ENCODE data around the gene CYTH4. TPM values are rescaled to one million over a fixed set of nuclear protein-coding genes. Genes with fewer than 3 reads are reported as not detected.

The CYTH4 gene
- total and polyA plus RNA-seq, 2 of the 13 experiments (the other 11 are each of a cell fraction or from before 2014, with no cell fraction given), result not detected

GRCh38 chr22:37260155-37260795, 22.0 kb upstream of the CYTH4 start:
- Histone ChIP-seq H3K27ac (ENCODE audit: extremely low read length, insufficient read depth, low read length) (no peak overlapping the region), H3K4me3 (replicated peaks in 1 of 3; ENCODE audit: insufficient read depth in 1 of 3, low read depth in 2 of 3, low read length in 3 of 3) (no peak overlapping the region), H3K4me1 (ENCODE audit: insufficient read depth, low read length) (no peaks in the 10 kb centered on the region), H2AFZ (ENCODE audit: low read length) (no peak overlapping the region), H3K27me3 (ENCODE audit: control insufficient read depth in 1 of 2, insufficient read depth in 2 of 2, low read length in 2 of 2) (peaks cover 0 to 19% of the 10 kb centered on the region in 2 experiments; a peak in 3 of 5 replicates), H4K20me1 (ENCODE audit: insufficient read depth, low read length) (no peaks in the 10 kb centered on the region), H3K36me3 (replicated peaks in 1 of 2; ENCODE audit: control insufficient read depth in 1 of 2, insufficient read depth in 2 of 2, low read length in 2 of 2) (no peaks in the 10 kb centered on the region), H3K9me3 (ENCODE audit: low read length) (peaks cover 9% of the 10 kb centered on the region), H3K79me2 (ENCODE audit: insufficient read depth, low read length) (no peaks in the 10 kb centered on the region), H3K4me2 (ENCODE audit: low read depth, low read length) (no peak overlapping the region), H3K9ac (ENCODE audit: insufficient read depth, low read depth, low read length) (no peak overlapping the region)
- 54% methylated on average over 11 of the region's 15 CpGs for WGBS (ENCODE audit: low lambda C conversion rate)
- ATAC-seq (no peak), FAIRE-seq (no peak), DNase-seq (ENCODE audit: low spot score) (no peak)
- in situ Hi-C loops (cut with HindIII; ENCODE audit: extremely low pct_ligation_motif_present, low pct_unique_long_range_greater_than_20kb) (no loop called here), intact Hi-C loops (cut with micrococcal nuclease; ENCODE audit: unreplicated experiment) (loop anchor here (5.0 kb wide), 1 partner anchor 58 kb away; no protein-coding TSS in a partner anchor)
- TF ChIP-seq ZNF616 (CRISPR knock-in tag; IDR thresholded peaks at IDR 0.05; ENCODE audit: low read depth) (no peak), MEIS1 (CRISPR knock-in tag; IDR thresholded peaks at IDR 0.05; ENCODE audit: borderline replicate concordance) (no peak), ZNF331 (CRISPR knock-in tag; IDR thresholded peaks at IDR 0.05) (no peak), SMAD3 (CRISPR knock-in tag; IDR thresholded peaks at IDR 0.05) (no peak), NFIC (IDR thresholded peaks at IDR 0.05; ENCODE audit: low read length) (no peak), RFX5 (IDR thresholded peaks at IDR 0.05; ENCODE audit: low read depth, low read length) (no peak), ZNF451 (CRISPR knock-in tag; IDR thresholded peaks at IDR 0.05) (no peak), ZNF274 (CRISPR knock-in tag; IDR thresholded peaks at IDR 0.05) (no peak), ZNF737 (CRISPR knock-in tag; IDR thresholded peaks at IDR 0.05; ENCODE audit: borderline replicate concordance) (no peak), KMT2B (CRISPR knock-in tag; IDR thresholded peaks at IDR 0.05) (no peak), ARNT2 (CRISPR knock-in tag; IDR thresholded peaks at IDR 0.05; ENCODE audit: low read depth) (no peak), ZNF468 (CRISPR knock-in tag; IDR thresholded peaks at IDR 0.05) (no peak), JUND (CRISPR knock-in tag; IDR thresholded peaks at IDR 0.05) (no peak), ZNF253 (CRISPR knock-in tag; IDR thresholded peaks at IDR 0.05; ENCODE audit: borderline replicate concordance) (no peak), ATF1 (CRISPR knock-in tag; IDR thresholded peaks at IDR 0.05) (no peak)
- TF ChIP-seq, protein P1, sequence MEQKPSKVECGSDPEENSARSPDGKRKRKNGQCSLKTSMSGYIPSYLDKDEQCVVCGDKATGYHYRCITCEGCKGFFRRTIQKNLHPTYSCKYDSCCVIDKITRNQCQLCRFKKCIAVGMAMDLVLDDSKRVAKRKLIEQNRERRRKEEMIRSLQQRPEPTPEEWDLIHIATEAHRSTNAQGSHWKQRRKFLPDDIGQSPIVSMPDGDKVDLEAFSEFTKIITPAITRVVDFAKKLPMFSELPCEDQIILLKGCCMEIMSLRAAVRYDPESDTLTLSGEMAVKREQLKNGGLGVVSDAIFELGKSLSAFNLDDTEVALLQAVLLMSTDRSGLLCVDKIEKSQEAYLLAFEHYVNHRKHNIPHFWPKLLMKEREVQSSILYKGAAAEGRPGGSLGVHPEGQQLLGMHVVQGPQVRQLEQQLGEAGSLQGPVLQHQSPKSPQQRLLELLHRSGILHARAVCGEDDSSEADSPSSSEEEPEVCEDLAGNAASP (CRISPR knock-in tag; IDR thresholded peaks at IDR 0.05; ENCODE audit: borderline replicate concordance), result no peak
- TF ChIP-seq, protein P2, sequence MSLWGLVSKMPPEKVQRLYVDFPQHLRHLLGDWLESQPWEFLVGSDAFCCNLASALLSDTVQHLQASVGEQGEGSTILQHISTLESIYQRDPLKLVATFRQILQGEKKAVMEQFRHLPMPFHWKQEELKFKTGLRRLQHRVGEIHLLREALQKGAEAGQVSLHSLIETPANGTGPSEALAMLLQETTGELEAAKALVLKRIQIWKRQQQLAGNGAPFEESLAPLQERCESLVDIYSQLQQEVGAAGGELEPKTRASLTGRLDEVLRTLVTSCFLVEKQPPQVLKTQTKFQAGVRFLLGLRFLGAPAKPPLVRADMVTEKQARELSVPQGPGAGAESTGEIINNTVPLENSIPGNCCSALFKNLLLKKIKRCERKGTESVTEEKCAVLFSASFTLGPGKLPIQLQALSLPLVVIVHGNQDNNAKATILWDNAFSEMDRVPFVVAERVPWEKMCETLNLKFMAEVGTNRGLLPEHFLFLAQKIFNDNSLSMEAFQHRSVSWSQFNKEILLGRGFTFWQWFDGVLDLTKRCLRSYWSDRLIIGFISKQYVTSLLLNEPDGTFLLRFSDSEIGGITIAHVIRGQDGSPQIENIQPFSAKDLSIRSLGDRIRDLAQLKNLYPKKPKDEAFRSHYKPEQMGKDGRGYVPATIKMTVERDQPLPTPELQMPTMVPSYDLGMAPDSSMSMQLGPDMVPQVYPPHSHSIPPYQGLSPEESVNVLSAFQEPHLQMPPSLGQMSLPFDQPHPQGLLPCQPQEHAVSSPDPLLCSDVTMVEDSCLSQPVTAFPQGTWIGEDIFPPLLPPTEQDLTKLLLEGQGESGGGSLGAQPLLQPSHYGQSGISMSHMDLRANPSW (CRISPR knock-in tag; IDR thresholded peaks at IDR 0.05; ENCODE audit: borderline replicate concordance), result no peak
- TF ChIP-seq, protein P3, sequence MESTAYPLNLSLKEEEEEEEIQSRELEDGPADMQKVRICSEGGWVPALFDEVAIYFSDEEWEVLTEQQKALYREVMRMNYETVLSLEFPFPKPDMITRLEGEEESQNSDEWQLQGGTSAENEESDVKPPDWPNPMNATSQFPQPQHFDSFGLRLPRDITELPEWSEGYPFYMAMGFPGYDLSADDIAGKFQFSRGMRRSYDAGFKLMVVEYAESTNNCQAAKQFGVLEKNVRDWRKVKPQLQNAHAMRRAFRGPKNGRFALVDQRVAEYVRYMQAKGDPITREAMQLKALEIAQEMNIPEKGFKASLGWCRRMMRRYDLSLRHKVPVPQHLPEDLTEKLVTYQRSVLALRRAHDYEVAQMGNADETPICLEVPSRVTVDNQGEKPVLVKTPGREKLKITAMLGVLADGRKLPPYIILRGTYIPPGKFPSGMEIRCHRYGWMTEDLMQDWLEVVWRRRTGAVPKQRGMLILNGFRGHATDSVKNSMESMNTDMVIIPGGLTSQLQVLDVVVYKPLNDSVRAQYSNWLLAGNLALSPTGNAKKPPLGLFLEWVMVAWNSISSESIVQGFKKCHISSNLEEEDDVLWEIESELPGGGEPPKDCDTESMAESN (CRISPR knock-in tag; conservative IDR thresholded peaks at IDR 0.05), result no peak
- no TSS peak for BruUV-seq (replicated peaks)
- CTCF ChIA-PET (ENCODE audit: low intra/inter-chr PET ratio, low total read pairs), result interaction anchor here (1.3 to 2.5 kb wide), 4 partner anchors 63 to 274 kb away, joined by 5 to 10 read pairs (median 6); no protein-coding TSS in a partner anchor
- POLR2A ChIA-PET, result no interaction called here
